K562 (cell line): ENCODE data around the gene ACSL3. TPM values are rescaled to one million over a fixed set of nuclear protein-coding genes. Genes with fewer than 3 reads are reported as not detected.

Experiments
- REST ChIP-seq, 2 experiments: fragments of 450-650 bp; formaldehyde crosslinking in 1 of 2; IDR thresholded peaks; 2 replicates each; pipeline versions ENCODE4 v1.4.0 to v1.6.1; 2014 to 2020; ENCODE audit warnings: mild to moderate bottlenecking in 2 of 2, borderline replicate concordance in 1 of 2, low read depth in 1 of 2
- USF2 ChIP-seq: sonication (generic); formaldehyde crosslinking; IDR thresholded peaks from 2 replicates; pipeline ENCODE4 v1.5.0; 2020; ENCODE audit warnings: missing genetic modification reagents
- ZNF197 ChIP-seq: fragments of 200-800 bp; sonication (Bioruptor generic); IDR thresholded peaks from 2 replicates; pipeline ENCODE4 v1.6.1; 2016; ENCODE audit warnings: low read depth, missing genetic modification characterization, missing compliant biosample characterization
- ZNF239 ChIP-seq: fragments of 250-450 bp; sonication (Bioruptor Pico); IDR thresholded peaks from 2 replicates; pipeline ENCODE4 v1.4.0; 2020; ENCODE audit warnings: mild to moderate bottlenecking
- ZNF280B ChIP-seq: fragments of 250-450 bp; sonication (Bioruptor Pico); IDR thresholded peaks from 2 replicates; pipeline ENCODE4 v1.5.1; 2021; ENCODE audit warnings: mild to moderate bottlenecking
- ZNF778 ChIP-seq: fragments of 450-650 bp; formaldehyde crosslinking; IDR thresholded peaks from 2 replicates; pipeline ENCODE4 v1.4.0; 2020; ENCODE audit warnings: mild to moderate bottlenecking, moderate library complexity
- polyA plus RNA-seq, 8 experiments: library from polyadenylated mRNA; depleted of rRNA in 4 of 8; stranded (reverse) in 5 of 8; unstranded in 3 of 8; fragments of >200 nt; fragmentation: Nextera tagmentation in 2 of 8; fragmentation: Illumina TruSeq in 1 of 8; extraction: Ambion mirVana in 2 of 8; extraction: Trizol in 1 of 8; gene quantifications; 2 replicates each; pipeline versions ENCODE4 v1.2.1 to v1.2.3, GENCODE V29; 2011 to 2014; ENCODE audit warnings: inconsistent platforms in 1 of 8, missing spikeins in 1 of 8
- total RNA-seq, 7 experiments: library from RNA; depleted of rRNA in 6 of 7; stranded (reverse); fragments of >200 nt in 6 of 7; fragmentation: Illumina TruSeq in 2 of 7; extraction: Trizol in 2 of 7; gene quantifications; 2 replicates each; pipeline versions ENCODE4 v1.2.1 to v1.2.3, GENCODE V29; 2011 to 2021; ENCODE audit warnings: low replicate concordance in 1 of 7
- TF ChIP-seq, protein P1 (sequence below): fragments of 250-450 bp; sonication (Bioruptor Pico); IDR thresholded peaks from 2 replicates; pipeline ENCODE4 v1.8.0; 2022; ENCODE audit warnings: moderate library complexity, mild to moderate bottlenecking, inconsistent platforms

ACSL3 gene
- total and polyA plus RNA-seq, 9 of the 15 experiments (the other 6 are each of a cell fraction or from before 2014, with no cell fraction given): 21.3 to 123 (median 85.2) TPM

- TF ChIP-seq REST (IDR thresholded peaks at IDR 0.05; ENCODE audit: borderline replicate concordance): no peak
- no peak for TF ChIP-seq REST (CRISPR knock-in tag; IDR thresholded peaks at IDR 0.05; ENCODE audit: low read depth)
- TF ChIP-seq ZNF280B (CRISPR knock-in tag): no peak
- no peak for TF ChIP-seq ZNF778
- no peak for TF ChIP-seq ZNF239 (CRISPR knock-in tag)
- TF ChIP-seq USF2: no peak
- TF ChIP-seq, protein P1, sequence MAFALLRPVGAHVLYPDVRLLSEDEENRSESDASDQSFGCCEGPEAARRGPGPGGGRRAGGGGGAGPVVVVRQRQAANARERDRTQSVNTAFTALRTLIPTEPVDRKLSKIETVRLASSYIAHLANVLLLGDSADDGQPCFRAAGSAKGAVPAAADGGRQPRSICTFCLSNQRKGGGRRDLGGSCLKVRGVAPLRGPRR: no peak
- TF ChIP-seq ZNF197 (CRISPR knock-in tag): no peak
These were observed 10.5 kb downstream of the ACSL3 start (continued) for GRCh38 chr2:222871291-222871690.
